Spleen (tissue), 7 donors: Measurements from ENCODE around the gene BARX2.
"Not testable (repeated sequence)": the region's sequence is repeated elsewhere in the genome, so short reads cannot be mapped to it uniquely, and the experiment has no call there.

Experiments
- POLR2A ChIP-seq, 3 donors: fragments of 450-650 bp; IDR thresholded peaks; one replicate each; pipeline ENCODE4 v1.5.1; 2017; ENCODE audit warnings: antibody characterized with exemption in 3 of 3, mild to moderate bottlenecking in 1 of 3
- TF ChIP-seq, protein P1 (sequence below), 11 experiments: fragments of 200-600 bp in 7 of 11; fragments of 450-650 bp in 4 of 11; sonication (generic) in 4 of 11; IDR thresholded peaks in 8 of 11; conservative IDR thresholded peaks in 3 of 11; 1 replicate in 7 of 11; 2 replicates in 4 of 11; pipeline versions ENCODE4 v1.4.0 to v1.8.0; 2016 to 2021; ENCODE audit warnings: antibody characterized with exemption in 11 of 11, inconsistent platforms in 4 of 11, mild to moderate bottlenecking in 1 of 11
- donor health status: DM: no; HTN: no; CAD: no; lungs with moderate emphysema.
- donor health status: DM: no; HTN: no; CAD: no.
- donor health status: DM: no; HTN: no; CAD: no.

DNA sequence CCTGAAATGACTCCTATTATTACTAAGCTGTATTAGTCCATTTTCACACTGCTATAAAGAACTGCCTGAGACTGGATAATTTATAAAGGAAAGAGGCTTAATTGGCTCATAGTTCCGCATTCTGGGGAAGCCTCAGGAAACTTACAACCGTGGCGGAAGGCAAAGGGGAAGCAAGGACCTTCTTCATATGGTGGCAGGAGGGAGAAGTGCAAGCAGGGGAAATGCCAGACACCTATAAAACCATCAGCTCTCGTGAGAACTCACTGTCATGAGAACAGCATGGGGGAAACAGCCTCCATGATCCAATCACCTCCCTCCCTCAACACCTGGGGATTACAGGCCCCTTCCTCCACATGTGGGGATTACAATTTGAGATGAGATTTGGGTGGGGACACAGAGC, 47.9 kb upstream of the BARX2 start:
- TF ChIP-seq POLR2A (IDR thresholded peaks at IDR 0.05) = not testable (repeated sequence)
- TF ChIP-seq, protein P1, sequence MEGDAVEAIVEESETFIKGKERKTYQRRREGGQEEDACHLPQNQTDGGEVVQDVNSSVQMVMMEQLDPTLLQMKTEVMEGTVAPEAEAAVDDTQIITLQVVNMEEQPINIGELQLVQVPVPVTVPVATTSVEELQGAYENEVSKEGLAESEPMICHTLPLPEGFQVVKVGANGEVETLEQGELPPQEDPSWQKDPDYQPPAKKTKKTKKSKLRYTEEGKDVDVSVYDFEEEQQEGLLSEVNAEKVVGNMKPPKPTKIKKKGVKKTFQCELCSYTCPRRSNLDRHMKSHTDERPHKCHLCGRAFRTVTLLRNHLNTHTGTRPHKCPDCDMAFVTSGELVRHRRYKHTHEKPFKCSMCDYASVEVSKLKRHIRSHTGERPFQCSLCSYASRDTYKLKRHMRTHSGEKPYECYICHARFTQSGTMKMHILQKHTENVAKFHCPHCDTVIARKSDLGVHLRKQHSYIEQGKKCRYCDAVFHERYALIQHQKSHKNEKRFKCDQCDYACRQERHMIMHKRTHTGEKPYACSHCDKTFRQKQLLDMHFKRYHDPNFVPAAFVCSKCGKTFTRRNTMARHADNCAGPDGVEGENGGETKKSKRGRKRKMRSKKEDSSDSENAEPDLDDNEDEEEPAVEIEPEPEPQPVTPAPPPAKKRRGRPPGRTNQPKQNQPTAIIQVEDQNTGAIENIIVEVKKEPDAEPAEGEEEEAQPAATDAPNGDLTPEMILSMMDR (IDR thresholded peaks at IDR 0.05 in 8 of 11, conservative IDR thresholded peaks at IDR 0.05 in 3 of 11) = peak in 2 of 11 experiments; percentile 16 to 21
